ACC112 (cell line): ENCODE results near the gene ACOX2.

Source experiments
- H2AFZ ChIP-seq: fragments of 200-600 bp; sonication (generic); one replicate; pipeline ENCODE4 v1.6.0; 2017; ENCODE audit warnings: antibody characterized with exemption, low read length; ENCODE audit not compliant: unreplicated experiment
- H3K27ac ChIP-seq: fragments of 200-600 bp; sonication (generic); 2 replicates; pipeline ENCODE4 v1.5.1; 2014; ENCODE audit warnings: low read depth, mild to moderate bottlenecking, antibody characterized with exemption, low read length, moderate library complexity
- H3K27me3 ChIP-seq: fragments of 200-600 bp; sonication (generic); 2 replicates; pipeline ENCODE4 v1.6.1; 2014; ENCODE audit warnings: mild to moderate bottlenecking, antibody characterized with exemption, low read length, moderate library complexity, mixed read lengths; ENCODE audit not compliant: insufficient read depth
- H3K36me3 ChIP-seq: fragments of 200-600 bp; sonication (generic); 2 replicates; pipeline ENCODE4 v1.6.1; 2016; ENCODE audit warnings: mild to moderate bottlenecking, antibody characterized with exemption, low read length, moderate library complexity, mixed read lengths; ENCODE audit not compliant: insufficient read depth
- H3K4me1 ChIP-seq: fragments of 200-600 bp; sonication (generic); one replicate; pipeline ENCODE4 v1.6.1; 2016; ENCODE audit warnings: low read length, mixed read lengths; ENCODE audit not compliant: insufficient read depth, unreplicated experiment, control insufficient read depth
- H3K4me3 ChIP-seq: fragments of 200-600 bp; sonication (generic); 2 replicates; pipeline ENCODE4 v1.5.1; 2014; ENCODE audit warnings: mild to moderate bottlenecking, low read depth, low read length
- H3K79me2 ChIP-seq: fragments of 200-600 bp; sonication (generic); one replicate; pipeline ENCODE4 v1.6.0; 2016; ENCODE audit warnings: low read length; ENCODE audit not compliant: control insufficient read depth, unreplicated experiment, insufficient read depth

ACOX2 gene

DNA sequence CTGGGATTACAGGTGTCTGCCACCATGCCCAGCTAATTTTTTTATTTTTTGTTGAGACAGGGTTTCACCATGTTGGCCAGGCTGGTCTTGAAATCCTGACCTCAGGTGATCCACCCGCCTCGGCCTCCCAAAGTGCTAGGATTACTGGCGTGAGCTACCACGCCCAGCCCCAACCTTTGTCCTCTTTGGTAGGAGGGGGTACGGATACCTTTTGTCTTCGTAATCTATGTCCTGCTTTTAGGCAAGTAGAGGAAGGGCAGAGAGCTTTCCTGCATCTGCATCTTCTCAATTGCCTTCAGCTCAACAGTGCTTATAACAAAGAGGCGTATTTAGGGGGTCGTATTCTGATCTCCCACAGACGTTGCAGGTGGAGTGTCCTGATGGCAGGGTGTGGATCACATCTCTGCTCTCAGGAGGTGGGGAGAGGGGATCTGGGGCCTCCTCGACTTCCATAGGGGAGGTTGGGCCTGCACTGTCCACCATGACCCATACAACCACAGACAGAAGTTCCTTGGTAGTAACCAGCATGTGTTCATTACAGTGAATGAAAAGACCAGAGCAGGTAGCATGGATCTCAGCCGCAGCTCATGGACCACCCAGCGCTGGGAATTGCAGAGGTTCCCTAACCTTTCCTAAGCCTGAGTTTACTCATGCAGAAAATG is 66.5 kb downstream of the ACOX2 start:
- Histone ChIP-seq H3K4me3 (no peak overlapping the region), H2AFZ (no peak overlapping the region), H3K4me1 (peaks cover 39% of the 10 kb centered on the region), H3K27ac (peak overlapping the region; percentile 64), H3K36me3 (no peaks in the 10 kb centered on the region), H3K79me2 (no peaks in the 10 kb centered on the region), H3K27me3 (no peaks in the 10 kb centered on the region)

DNA sequence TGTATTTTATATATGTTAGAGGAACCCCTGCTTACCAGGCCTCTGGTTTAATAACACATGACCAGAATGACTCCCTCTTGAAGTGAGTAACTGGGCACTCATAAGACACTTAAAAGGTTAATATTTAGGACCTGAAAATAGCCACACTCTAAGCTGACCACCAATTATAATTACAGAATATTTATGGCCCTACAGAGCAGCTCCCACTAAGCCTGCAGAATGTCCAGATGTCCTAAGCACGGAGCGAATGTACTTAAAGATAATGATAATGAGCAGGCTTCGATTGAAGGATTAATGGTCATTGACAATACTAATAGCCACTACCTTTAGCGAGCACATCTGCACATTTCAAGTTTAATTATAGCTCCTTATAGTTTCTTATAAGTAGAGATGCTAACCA is 67.9 kb downstream of the ACOX2 start:
- Histone ChIP-seq H3K27ac (no peak overlapping the region), H3K27me3 (no peaks in the 10 kb centered on the region), H3K36me3 (no peaks in the 10 kb centered on the region), H3K4me3 (no peak overlapping the region), H3K79me2 (no peaks in the 10 kb centered on the region), H3K4me1 (peaks cover 27% of the 10 kb centered on the region), H2AFZ (no peak overlapping the region)

DNA sequence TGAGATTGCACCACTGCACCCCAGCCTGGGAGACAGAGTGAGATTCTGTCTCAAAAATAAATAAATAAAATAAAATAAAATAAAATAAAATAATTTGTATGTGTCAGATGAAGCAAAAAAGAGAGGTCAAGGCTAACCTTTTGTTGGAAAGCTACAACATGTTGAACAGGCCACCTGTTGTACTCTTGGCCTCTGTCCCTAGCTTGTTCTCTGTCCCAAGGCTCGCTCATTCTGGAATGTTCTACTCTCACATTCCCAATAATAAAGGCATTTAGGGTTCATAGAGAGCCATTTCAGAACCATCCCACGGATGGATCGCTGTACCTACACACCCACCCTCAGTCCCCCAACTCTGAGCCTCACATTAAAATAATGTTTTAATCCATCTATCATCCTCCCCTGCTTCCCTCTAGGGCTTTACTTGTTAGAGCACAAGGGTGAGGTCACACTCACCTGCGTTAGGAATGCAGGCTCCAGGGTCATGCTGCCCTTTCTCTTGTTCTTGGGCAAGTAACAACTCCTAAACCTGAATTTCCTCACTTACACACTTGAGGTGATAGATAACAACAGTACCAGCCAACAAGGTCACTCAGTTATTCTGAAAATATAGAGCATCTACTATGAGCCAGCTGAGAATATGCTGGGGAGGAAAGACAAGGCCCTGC is 70.0 kb downstream of the ACOX2 start:
- Histone ChIP-seq H3K4me3 (no peak overlapping the region), H2AFZ (no peak overlapping the region), H3K36me3 (no peaks in the 10 kb centered on the region), H3K27me3 (no peaks in the 10 kb centered on the region), H3K79me2 (no peaks in the 10 kb centered on the region), H3K4me1 (peaks cover 36% of the 10 kb centered on the region), H3K27ac (no peak overlapping the region)

DNA sequence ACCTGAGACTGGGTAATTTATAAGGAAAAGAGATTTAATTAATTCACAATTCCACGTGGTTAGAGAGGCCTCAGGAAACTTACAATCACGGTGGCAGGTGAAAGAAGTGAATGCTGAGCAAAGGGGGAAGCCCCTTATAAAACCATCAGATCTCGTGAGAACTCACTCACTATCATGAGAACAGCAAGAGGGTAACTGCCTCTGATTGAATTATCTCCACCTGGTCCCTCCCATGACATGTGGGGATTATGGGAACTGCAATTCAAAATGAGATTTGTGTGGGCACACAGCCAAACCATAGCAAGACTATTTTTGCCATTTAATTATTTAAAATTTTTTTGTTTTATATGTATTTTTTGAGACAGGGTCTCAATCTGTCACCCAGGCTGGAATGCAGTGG is 72.1 kb downstream of the ACOX2 start:
- H3K27me3 ChIP-seq = no peaks in the 10 kb centered on the region
- H3K4me3 ChIP-seq = no peak overlapping the region
- H3K36me3 ChIP-seq = no peaks in the 10 kb centered on the region
- peaks cover 15% of the 10 kb centered on the region for H3K4me1 ChIP-seq
- no peak overlapping the region for H2AFZ ChIP-seq
- no peak overlapping the region for H3K27ac ChIP-seq
- H3K79me2 ChIP-seq = no peaks in the 10 kb centered on the region

DNA sequence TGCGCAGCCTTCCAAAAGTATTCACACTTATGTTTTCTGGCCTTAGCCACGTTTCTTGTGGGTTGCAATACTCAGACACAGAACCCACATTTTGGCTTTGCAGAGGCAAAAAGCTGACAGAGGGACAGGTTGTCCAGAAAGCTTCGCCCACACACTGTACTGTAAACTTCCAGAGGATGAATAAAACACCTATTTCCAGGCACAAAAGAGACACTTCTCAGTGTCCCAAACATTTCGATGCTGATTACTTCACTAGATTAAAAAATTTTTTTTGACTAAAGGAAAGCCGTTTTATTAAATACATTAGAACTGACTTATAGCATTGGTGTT is 73.1 kb downstream of the ACOX2 start:
- peak overlapping the region; percentile 56 for H2AFZ ChIP-seq
- H3K4me3 ChIP-seq = peak overlapping the region; percentile 61; the same call in 1 of the 2 replicates
- H3K27me3 ChIP-seq = no peaks in the 10 kb centered on the region
- no peak overlapping the region for H3K27ac ChIP-seq
- H3K79me2 ChIP-seq = no peaks in the 10 kb centered on the region
- peaks cover 13% of the 10 kb centered on the region for H3K4me1 ChIP-seq
- H3K36me3 ChIP-seq = no peaks in the 10 kb centered on the region

DNA sequence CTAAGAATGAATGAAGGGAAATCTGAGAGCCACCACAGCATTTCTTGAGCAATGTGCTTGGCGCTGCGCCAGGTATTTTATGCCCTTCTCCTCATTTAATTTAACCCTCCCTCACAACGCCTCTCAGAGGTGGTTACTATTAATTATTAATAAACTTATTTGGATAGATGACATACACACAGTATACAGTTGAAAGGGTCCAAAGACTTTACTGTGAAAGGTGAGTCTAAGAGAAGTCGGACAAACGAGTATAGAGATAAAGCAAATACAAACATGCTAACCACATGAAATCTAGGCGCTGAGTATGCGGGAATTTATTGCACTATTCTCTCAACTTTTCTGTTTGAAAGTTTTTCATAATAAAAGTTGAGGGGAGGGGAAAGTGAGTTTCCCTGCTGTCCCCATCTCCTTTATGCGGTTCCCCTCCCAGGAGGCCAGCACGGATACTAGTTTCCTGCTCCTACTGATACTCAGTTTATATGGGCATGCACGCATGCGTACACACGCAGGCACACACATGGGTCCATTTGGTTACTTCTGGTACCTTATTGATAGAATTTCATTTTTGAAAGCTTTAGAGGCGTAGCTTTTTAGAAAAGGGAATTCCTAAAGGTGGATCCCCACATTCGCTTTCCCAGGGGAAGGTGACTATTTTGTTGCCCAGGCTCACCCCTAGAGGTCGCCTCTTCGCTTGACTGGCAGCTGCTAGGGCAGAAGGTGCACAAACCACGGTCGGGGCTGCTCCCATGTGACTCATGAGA is 73.6 kb downstream of the ACOX2 start:
- 0 out of 2 replicates have a peak overlapping the region, but pooled peaks have one; percentile 1 for H3K27ac ChIP-seq
- no peaks in the 10 kb centered on the region for H3K36me3 ChIP-seq
- H3K4me1 ChIP-seq = peaks cover 13% of the 10 kb centered on the region
- peak overlapping the region; percentile 61 for H3K4me3 ChIP-seq
- no peaks in the 10 kb centered on the region for H3K27me3 ChIP-seq
- H3K79me2 ChIP-seq = no peaks in the 10 kb centered on the region
- H2AFZ ChIP-seq = peak overlapping the region; percentile 56

DNA sequence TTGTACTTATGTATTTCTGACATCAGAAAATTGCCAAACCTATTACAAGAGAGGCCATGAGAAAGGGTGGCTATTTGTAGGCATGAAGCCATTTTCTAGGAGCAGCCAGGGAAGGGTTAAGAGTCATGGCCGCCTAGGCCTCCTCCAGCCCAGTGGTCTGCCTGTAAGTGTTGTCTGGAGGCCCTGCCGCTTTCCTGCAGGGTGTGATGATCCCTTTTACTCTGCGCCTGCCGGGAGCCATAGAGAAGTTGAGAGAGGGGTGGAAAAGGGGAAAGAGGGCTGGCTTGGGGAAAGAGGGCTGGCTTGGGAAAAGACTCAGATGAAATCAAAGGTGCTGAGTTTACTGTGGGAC is 74.2 kb downstream of the ACOX2 start:
- Histone ChIP-seq H3K36me3 (no peaks in the 10 kb centered on the region), H3K27me3 (no peaks in the 10 kb centered on the region), H2AFZ (peak overlapping the region; percentile 56), H3K79me2 (no peaks in the 10 kb centered on the region), H3K4me3 (no peak overlapping the region), H3K4me1 (peaks cover 13% of the 10 kb centered on the region), H3K27ac (no peak overlapping the region)

DNA sequence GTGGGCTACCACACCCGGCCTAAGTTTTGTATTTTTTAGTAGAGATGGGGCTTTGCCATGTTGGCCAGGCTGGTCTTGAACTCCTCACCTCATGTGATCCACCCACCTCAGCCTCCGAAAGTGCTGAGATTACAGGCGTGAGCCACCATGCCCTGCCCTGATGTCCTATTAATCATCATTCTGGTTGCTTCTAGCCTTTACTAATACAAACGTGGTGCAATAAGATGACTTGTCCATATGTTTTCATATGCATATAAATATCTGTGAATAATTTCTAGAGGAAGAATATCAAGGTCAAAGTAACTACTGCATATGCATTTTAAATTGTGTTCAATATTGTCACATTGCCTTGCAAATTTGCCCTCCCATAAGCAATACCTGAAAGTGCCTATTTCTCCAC is 77.8 kb downstream of the ACOX2 start:
- H3K36me3 ChIP-seq = no peaks in the 10 kb centered on the region
- H3K27me3 ChIP-seq = no peaks in the 10 kb centered on the region
- H3K27ac ChIP-seq = no peak overlapping the region
- H3K4me1 ChIP-seq = peaks cover 12% of the 10 kb centered on the region
- H3K79me2 ChIP-seq = no peaks in the 10 kb centered on the region
- no peak overlapping the region for H3K4me3 ChIP-seq
- no peak overlapping the region for H2AFZ ChIP-seq
